ENCODE data around the gene FTO. TPM values are rescaled to one million over a fixed set of nuclear protein-coding genes. Genes with fewer than 3 reads are reported as not detected.

Gene FTO
- total RNA-seq, 1 experiment from 2014 or later = 55.0 TPM

DNA sequence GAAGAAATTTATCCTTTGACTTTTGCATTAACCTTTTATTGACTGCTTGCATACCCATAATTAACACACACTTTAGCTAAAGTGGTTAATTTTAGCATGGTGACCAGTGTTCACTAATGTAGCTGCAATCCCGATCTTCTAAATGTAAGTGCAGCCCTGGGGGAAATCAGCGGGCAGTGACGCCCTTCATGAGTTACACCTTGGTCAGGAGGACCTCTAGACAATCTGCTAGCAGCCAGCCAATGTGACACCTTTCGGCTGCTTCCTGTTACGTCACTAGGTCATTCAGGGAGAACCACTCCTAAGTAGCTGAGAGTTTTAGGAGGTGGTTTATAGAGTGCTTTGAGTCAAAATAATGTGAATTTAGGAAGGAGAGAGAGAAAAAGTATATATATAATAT is 402.1 kb downstream of the FTO start:
- TF ChIP-seq, protein P1, sequence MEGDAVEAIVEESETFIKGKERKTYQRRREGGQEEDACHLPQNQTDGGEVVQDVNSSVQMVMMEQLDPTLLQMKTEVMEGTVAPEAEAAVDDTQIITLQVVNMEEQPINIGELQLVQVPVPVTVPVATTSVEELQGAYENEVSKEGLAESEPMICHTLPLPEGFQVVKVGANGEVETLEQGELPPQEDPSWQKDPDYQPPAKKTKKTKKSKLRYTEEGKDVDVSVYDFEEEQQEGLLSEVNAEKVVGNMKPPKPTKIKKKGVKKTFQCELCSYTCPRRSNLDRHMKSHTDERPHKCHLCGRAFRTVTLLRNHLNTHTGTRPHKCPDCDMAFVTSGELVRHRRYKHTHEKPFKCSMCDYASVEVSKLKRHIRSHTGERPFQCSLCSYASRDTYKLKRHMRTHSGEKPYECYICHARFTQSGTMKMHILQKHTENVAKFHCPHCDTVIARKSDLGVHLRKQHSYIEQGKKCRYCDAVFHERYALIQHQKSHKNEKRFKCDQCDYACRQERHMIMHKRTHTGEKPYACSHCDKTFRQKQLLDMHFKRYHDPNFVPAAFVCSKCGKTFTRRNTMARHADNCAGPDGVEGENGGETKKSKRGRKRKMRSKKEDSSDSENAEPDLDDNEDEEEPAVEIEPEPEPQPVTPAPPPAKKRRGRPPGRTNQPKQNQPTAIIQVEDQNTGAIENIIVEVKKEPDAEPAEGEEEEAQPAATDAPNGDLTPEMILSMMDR (IDR thresholded peaks at IDR 0.05; ENCODE audit: unreplicated experiment) = no peak
- intact Hi-C loops (cut with micrococcal nuclease) = no loop called here
- ChIA-PET CTCF (no interaction called here), POLR2A (no interaction called here)
- no peaks in the 10 kb centered on the region for H3K27me3 Mint-ChIP-seq (ENCODE audit: insufficient read depth, unreplicated experiment)
- no peaks in the 10 kb centered on the region for H3K9me3 Mint-ChIP-seq (ENCODE audit: unreplicated experiment)
- no peaks in the 10 kb centered on the region for H3K4me1 Mint-ChIP-seq (ENCODE audit: insufficient read depth, unreplicated experiment)
- BruUV-seq (replicated peaks) = no TSS peak
- no peak overlapping the region for H3K4me3 Mint-ChIP-seq (ENCODE audit: unreplicated experiment)
- no peak overlapping the region for H3K27ac Mint-ChIP-seq (ENCODE audit: low read depth, unreplicated experiment)
- no peak for DNase-seq (ENCODE audit: unreplicated experiment)
- H3K36me3 Mint-ChIP-seq (ENCODE audit: insufficient read depth, unreplicated experiment) = peaks cover 6% of the 10 kb centered on the region

DNA sequence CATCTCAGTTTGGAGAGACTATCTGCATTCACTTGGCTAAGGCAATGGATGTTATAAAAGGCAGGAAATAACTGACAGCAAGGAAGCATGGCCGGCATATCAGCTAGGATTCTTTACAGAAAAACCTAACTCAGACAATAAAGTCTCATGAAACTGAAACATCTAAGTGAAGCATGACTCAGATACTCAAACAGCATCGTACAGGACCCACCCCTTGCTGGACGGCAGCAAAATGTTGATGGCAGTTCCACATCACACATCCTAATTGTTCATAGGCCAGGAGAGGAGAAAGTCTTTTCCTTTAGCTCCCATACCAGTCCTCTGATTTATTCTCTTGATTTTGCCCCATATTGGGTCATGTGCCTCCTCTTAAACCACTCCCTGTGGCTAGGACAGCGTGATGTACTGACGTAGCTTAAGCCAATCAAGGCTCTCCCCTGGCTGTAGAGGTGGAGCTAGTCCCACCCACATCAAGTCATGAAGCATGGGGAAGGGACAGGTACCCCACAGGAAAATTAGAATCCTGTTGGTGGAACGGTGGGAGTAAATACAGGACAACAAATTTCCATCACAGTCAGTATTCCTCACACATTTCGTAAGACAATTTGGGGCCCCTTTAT is 403.7 kb downstream of the FTO start:
- Mint-ChIP-seq H3K27me3 (ENCODE audit: insufficient read depth, unreplicated experiment) (no peaks in the 10 kb centered on the region), H3K36me3 (ENCODE audit: insufficient read depth, unreplicated experiment) (peaks cover 6% of the 10 kb centered on the region)
- CTCF ChIA-PET = interaction anchor here (0.6 kb wide), 1 partner anchor 317 kb away, joined by 3 read pairs; no protein-coding TSS in a partner anchor

DNA sequence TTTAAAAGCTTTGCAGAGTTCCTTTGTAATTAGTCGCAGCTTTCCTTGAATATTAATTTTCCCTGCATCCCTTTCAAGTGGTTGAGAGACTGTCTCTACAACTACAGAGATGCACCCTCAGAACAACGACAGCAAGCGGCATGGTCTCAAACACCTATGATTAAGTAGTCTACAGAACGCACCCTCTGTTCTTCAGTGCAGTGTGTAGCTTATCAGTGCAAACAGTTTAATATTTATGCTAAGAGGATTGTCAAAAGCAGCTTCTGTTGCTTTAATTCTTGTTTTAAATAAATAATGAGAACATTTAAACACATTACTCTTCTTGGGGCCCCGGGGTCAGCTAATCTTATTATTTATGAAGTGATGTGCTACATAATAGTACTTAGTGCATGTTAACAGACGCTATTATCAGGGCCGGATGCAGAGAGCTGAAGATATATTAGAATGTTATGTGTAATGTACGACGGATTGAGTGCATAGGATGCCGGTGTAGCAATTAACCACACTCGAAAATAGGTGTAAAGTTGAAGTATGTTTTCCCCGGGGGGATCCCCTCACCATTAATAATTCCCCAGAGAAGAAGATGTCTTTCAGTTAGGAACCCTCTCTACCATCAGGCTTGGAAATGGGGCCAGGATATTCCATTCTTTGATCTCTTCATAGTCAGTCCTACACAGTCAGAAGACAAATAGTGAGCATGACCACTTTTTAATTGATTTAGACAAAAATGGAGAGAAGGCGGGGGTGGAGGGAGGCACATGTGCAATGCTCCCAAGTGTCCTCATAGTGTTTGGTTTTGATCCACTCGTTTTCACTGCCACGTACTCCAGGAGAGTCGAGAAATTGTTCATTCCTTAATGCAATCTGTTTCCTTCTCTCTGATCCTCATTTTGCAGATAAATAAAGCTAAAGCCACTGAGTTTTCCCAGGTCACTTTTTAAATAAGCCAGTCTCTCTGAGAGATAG is 406.3 kb downstream of the FTO start:
- no peaks in the 10 kb centered on the region for H3K27me3 Mint-ChIP-seq (ENCODE audit: insufficient read depth, unreplicated experiment)
- no peaks in the 10 kb centered on the region for H3K4me1 Mint-ChIP-seq (ENCODE audit: insufficient read depth, unreplicated experiment)
- BruUV-seq (replicated peaks) = no TSS peak
- ChIA-PET POLR2A (interaction anchor here (0.6 kb wide), 1 partner anchor 7 kb away, joined by 3 read pairs; no protein-coding TSS in a partner anchor), CTCF (interaction anchor here (0.8 to 1.0 kb wide), 2 partner anchors 15 to 99 kb away, joined by 3 read pairs; no protein-coding TSS in a partner anchor)
- no peak overlapping the region for H3K4me3 Mint-ChIP-seq (ENCODE audit: unreplicated experiment)
- peaks cover 18% of the 10 kb centered on the region for H3K36me3 Mint-ChIP-seq (ENCODE audit: insufficient read depth, unreplicated experiment)
- intact Hi-C loops (cut with micrococcal nuclease) = no loop called here
- H3K27ac Mint-ChIP-seq (ENCODE audit: low read depth, unreplicated experiment) = no peak overlapping the region
- no peaks in the 10 kb centered on the region for H3K9me3 Mint-ChIP-seq (ENCODE audit: unreplicated experiment)
- no peak for DNase-seq (ENCODE audit: unreplicated experiment)
- TF ChIP-seq, protein P1 (IDR thresholded peaks at IDR 0.05; ENCODE audit: unreplicated experiment) = no peak

More for the DNA sequence above, 403.7 kb downstream of the FTO start:
- H3K27ac Mint-ChIP-seq (ENCODE audit: low read depth, unreplicated experiment) = no peak overlapping the region
- no peaks in the 10 kb centered on the region for H3K4me1 Mint-ChIP-seq (ENCODE audit: insufficient read depth, unreplicated experiment)
- no peaks in the 10 kb centered on the region for H3K9me3 Mint-ChIP-seq (ENCODE audit: unreplicated experiment)
- TF ChIP-seq, protein P1 (IDR thresholded peaks at IDR 0.05; ENCODE audit: unreplicated experiment) = no peak
- intact Hi-C loops (cut with micrococcal nuclease) = no loop called here
- H3K4me3 Mint-ChIP-seq (ENCODE audit: unreplicated experiment) = no peak overlapping the region
- no TSS peak for BruUV-seq (replicated peaks)
- POLR2A ChIA-PET = no interaction called here
- no peak for DNase-seq (ENCODE audit: unreplicated experiment)

All from MCF 10A (cell line).